ENCODE measurements around the gene GKN2. TPM values are rescaled to one million over a fixed set of nuclear protein-coding genes. Genes with fewer than 3 reads are reported as not detected.

The GKN2 gene
- total and polyA plus RNA-seq, 9 of the 15 experiments (the other 6 are each of a cell fraction or from before 2014, with no cell fraction given): not detected

GRCh38 chr2:68918497-68918896 lies 34.2 kb downstream of the GKN2 start:
- no peaks in the 10 kb centered on the region for H3K27me3 ChIP-seq (ENCODE audit: control insufficient read depth in 2 of 2, insufficient read depth in 2 of 2, low read length in 2 of 2)
- ChIA-PET POLR2A (no interaction called here), CTCF (ENCODE audit: low intra/inter-chr PET ratio) (no interaction called here)
- in situ Hi-C loops (cut with MboI): loop anchor here (5.0 kb wide), 1 partner anchor 446 kb away; no protein-coding TSS in a partner anchor
- FAIRE-seq (no peak), ATAC-seq (no peak), DNase-seq (ENCODE audit: extremely low read depth in 1 of 4, low spot score in 3 of 4) (peak in 1 of 4 experiments; percentile 30)
- H3K4me2 ChIP-seq (ENCODE audit: insufficient read depth, low read length): no peak overlapping the region
- H4K20me1 ChIP-seq (replicated peaks; ENCODE audit: control insufficient read depth, insufficient read depth, low read length): no peaks in the 10 kb centered on the region
- no peaks in the 10 kb centered on the region for H3K36me3 ChIP-seq (ENCODE audit: control insufficient read depth, insufficient read depth, low read length)
- peaks cover 0 to 48% of the 10 kb centered on the region in 2 experiments; a peak in 4 of 5 replicates for H3K4me1 ChIP-seq (replicated peaks in 1 of 2; ENCODE audit: control insufficient read depth in 2 of 2, insufficient read depth in 2 of 2, low read length in 2 of 2)
- no peak overlapping the region for H3K9ac ChIP-seq (ENCODE audit: insufficient read depth in 1 of 2, low read depth in 2 of 2, low read length in 2 of 2)
- intact Hi-C loops (cut with micrococcal nuclease): no loop called here
- H3K27ac ChIP-seq (ENCODE audit: extremely low read depth, low read depth, low read length): no peak overlapping the region
- no peaks in the 10 kb centered on the region for H3K9me1 ChIP-seq (ENCODE audit: control insufficient read depth, insufficient read depth, low read length)
- H3K9me3 ChIP-seq (replicated peaks; ENCODE audit: control insufficient read depth, insufficient read depth, low read depth, low read length): no peaks in the 10 kb centered on the region
- H2AFZ ChIP-seq (ENCODE audit: low read depth, low read length): peak overlapping the region; percentile 66
- WGBS (ENCODE audit: insufficient coverage, low coverage, missing lambda C conversion rate): 40% methylated on average over 7 of the region's 7 CpGs
- no TSS peak for BruUV-seq (replicated peaks)
- no peak overlapping the region for H3K4me3 ChIP-seq
- H3K79me2 ChIP-seq (ENCODE audit: control insufficient read depth, insufficient read depth, low read length): no peaks in the 10 kb centered on the region
- TF ChIP-seq, protein P1, sequence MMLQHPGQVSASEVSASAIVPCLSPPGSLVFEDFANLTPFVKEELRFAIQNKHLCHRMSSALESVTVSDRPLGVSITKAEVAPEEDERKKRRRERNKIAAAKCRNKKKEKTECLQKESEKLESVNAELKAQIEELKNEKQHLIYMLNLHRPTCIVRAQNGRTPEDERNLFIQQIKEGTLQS (IDR thresholded peaks at IDR 0.05): peak; percentile 76
- TF ChIP-seq, protein P1 (CRISPR knock-in tag; conservative IDR thresholded peaks at IDR 0.05): no peak
- TF ChIP-seq C11orf30 (IDR thresholded peaks at IDR 0.05; ENCODE audit: low read depth) (peak; percentile 33; the same call in 1 of the 2 replicates), HEY1 (CRISPR knock-in tag; IDR thresholded peaks at IDR 0.05; ENCODE audit: borderline replicate concordance) (no peak), E4F1 (CRISPR knock-in tag; IDR thresholded peaks at IDR 0.05; ENCODE audit: borderline replicate concordance) (no peak), TEAD4 (IDR thresholded peaks at IDR 0.05; ENCODE audit: low read length) (peak; percentile 66), TEAD4 (CRISPR knock-in tag; IDR thresholded peaks at IDR 0.05; ENCODE audit: borderline replicate concordance) (no peak), ATF1 (CRISPR knock-in tag; IDR thresholded peaks at IDR 0.05) (no peak), ATF1 (tag; IDR thresholded peaks at IDR 0.05) (0 out of 2 replicates have a peak, but pooled peaks have one; percentile 13), ZNF124 (CRISPR knock-in tag; IDR thresholded peaks at IDR 0.05) (no peak), ZFP30 (CRISPR knock-in tag; IDR thresholded peaks at IDR 0.05; ENCODE audit: borderline replicate concordance) (no peak), DPF2 (IDR thresholded peaks at IDR 0.05) (peak; percentile 48; the same call in 1 of the 2 replicates), SMARCA4 (IDR thresholded peaks at IDR 0.05) (peak; percentile 47; the same call in 1 of the 2 replicates), NFRKB (IDR thresholded peaks at IDR 0.05; ENCODE audit: low read depth) (no peak), CLOCK (CRISPR knock-in tag; IDR thresholded peaks at IDR 0.05; ENCODE audit: borderline replicate concordance) (no peak), HDAC1 (IDR thresholded peaks at IDR 0.05) (no peak), JUND (IDR thresholded peaks at IDR 0.05; ENCODE audit: borderline replicate concordance, low read depth, low read length) (peak; percentile 78), JUND (tag; IDR thresholded peaks at IDR 0.05; ENCODE audit: borderline replicate concordance, low read depth, low read length) (peak; percentile 75; the same call in 2 of the 3 replicates)

All from K562 (cell line).